ENCODE data around the gene DCHS1.

DCHS1 gene

DNA sequence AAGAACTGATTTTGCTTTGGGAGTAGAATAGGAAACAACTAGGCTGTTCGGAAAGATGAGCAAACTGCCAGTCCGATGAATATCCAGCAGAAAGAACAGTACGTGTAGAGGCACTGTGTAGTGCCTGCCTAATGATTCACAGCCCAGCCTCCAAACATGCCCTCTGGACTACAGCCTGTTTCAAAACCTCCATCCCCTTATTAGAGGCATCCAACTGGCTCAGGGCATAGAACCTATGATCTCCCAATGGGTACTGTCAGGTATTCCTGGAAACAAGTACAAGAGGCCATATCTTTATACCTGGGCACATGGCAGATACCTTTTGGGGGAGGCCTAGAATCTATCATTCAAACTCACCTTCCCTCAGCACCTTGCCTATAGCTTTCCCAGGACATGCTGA lies 57.1 kb downstream of the DCHS1 start:
- no peaks in the 10 kb centered on the region for H3K27me3 ChIP-seq (replicated peaks in 2 of 5; ENCODE audit: control insufficient read depth in 4 of 5, insufficient read depth in 5 of 5, low read length in 4 of 5)
- H3K4me3 ChIP-seq (ENCODE audit: control insufficient read depth in 1 of 7, extremely low read depth in 1 of 7, insufficient read depth in 4 of 7, low read depth in 2 of 7, low read length in 6 of 7), result no peak overlapping the region
- no peak overlapping the region for H3K27ac ChIP-seq (ENCODE audit: insufficient read depth in 1 of 2, low read depth in 1 of 2, low read length in 2 of 2, poor library complexity in 1 of 2, severe bottlenecking in 2 of 2)
- POLR2A ChIA-PET, result no interaction called here
- DNase-seq, result no peak
- CTCF ChIA-PET, result interaction anchor here (0.5 to 1.4 kb wide), 3 partner anchors 22 to 85 kb away, joined by 3 to 4 read pairs (median 4); partner anchors contain the start of gene MRPL17
- H3K4me1 ChIP-seq (ENCODE audit: control extremely low read depth in 1 of 4, control insufficient read depth in 4 of 4, insufficient read depth in 4 of 4, low read length in 3 of 4), result peaks cover 9 to 32% (median 21%) of the 10 kb centered on the region in 4 experiments
- H3K36me3 ChIP-seq (ENCODE audit: control insufficient read depth in 4 of 4, insufficient read depth in 4 of 4, low read length in 3 of 4), result peaks cover 30 to 70% (median 54%) of the 10 kb centered on the region in 4 experiments
- H3K9me3 ChIP-seq (ENCODE audit: control extremely low read depth in 1 of 5, control insufficient read depth in 4 of 5, insufficient read depth in 2 of 5, low read depth in 1 of 5, low read length in 4 of 5), result no peaks in the 10 kb centered on the region
- 100% methylated on average over 3 of the region's 3 CpGs for WGBS (ENCODE audit: insufficient coverage)

- POLR2A ChIA-PET, result no interaction called here
- H3K27me3 ChIP-seq (replicated peaks in 2 of 5; ENCODE audit: control insufficient read depth in 4 of 5, insufficient read depth in 5 of 5, low read length in 4 of 5), result no peaks in the 10 kb centered on the region
- peaks cover 0 to 20% (median 9%) of the 10 kb centered on the region in 4 experiments for H3K4me1 ChIP-seq (ENCODE audit: control extremely low read depth in 1 of 4, control insufficient read depth in 4 of 4, insufficient read depth in 4 of 4, low read length in 3 of 4)
- H3K36me3 ChIP-seq (ENCODE audit: control insufficient read depth in 4 of 4, insufficient read depth in 4 of 4, low read length in 3 of 4), result peaks cover 35 to 76% (median 54%) of the 10 kb centered on the region in 4 experiments
- CTCF ChIA-PET, result interaction anchor here (0.9 to 2.6 kb wide), 7 partner anchors 16 to 72 kb away, joined by 3 to 7 read pairs (median 5); partner anchors contain the start of genes TAF10 and TPP1
- WGBS (ENCODE audit: insufficient coverage), result 94% methylated on average over 5 of the region's 5 CpGs
- no peak overlapping the region for H3K4me3 ChIP-seq (ENCODE audit: control insufficient read depth in 1 of 7, extremely low read depth in 1 of 7, insufficient read depth in 4 of 7, low read depth in 2 of 7, low read length in 6 of 7)
- H3K27ac ChIP-seq (ENCODE audit: insufficient read depth in 1 of 2, low read depth in 1 of 2, low read length in 2 of 2, poor library complexity in 1 of 2, severe bottlenecking in 2 of 2), result no peak overlapping the region
- no peak for DNase-seq
- H3K9me3 ChIP-seq (ENCODE audit: control extremely low read depth in 1 of 5, control insufficient read depth in 4 of 5, insufficient read depth in 2 of 5, low read depth in 1 of 5, low read length in 4 of 5), result no peaks in the 10 kb centered on the region
These were observed 59.3 kb downstream of the DCHS1 start for GRCh38 chr11:6596239-6596877.

- Histone ChIP-seq H3K27ac (ENCODE audit: insufficient read depth in 1 of 2, low read depth in 1 of 2, low read length in 2 of 2, poor library complexity in 1 of 2, severe bottlenecking in 2 of 2) (peak overlapping the region in 1 of 2 experiments; percentile 16), H3K4me3 (ENCODE audit: control insufficient read depth in 1 of 7, extremely low read depth in 1 of 7, insufficient read depth in 4 of 7, low read depth in 2 of 7, low read length in 6 of 7) (no peak overlapping the region), H3K27me3 (replicated peaks in 2 of 5; ENCODE audit: control insufficient read depth in 4 of 5, insufficient read depth in 5 of 5, low read length in 4 of 5) (no peaks in the 10 kb centered on the region), H3K4me1 (ENCODE audit: control extremely low read depth in 1 of 4, control insufficient read depth in 4 of 4, insufficient read depth in 4 of 4, low read length in 3 of 4) (peaks cover 0 to 19% (median 8%) of the 10 kb centered on the region in 4 experiments), H3K36me3 (ENCODE audit: control insufficient read depth in 4 of 4, insufficient read depth in 4 of 4, low read length in 3 of 4) (peaks cover 19 to 55% (median 33%) of the 10 kb centered on the region in 4 experiments), H3K9me3 (ENCODE audit: control extremely low read depth in 1 of 5, control insufficient read depth in 4 of 5, insufficient read depth in 2 of 5, low read depth in 1 of 5, low read length in 4 of 5) (no peaks in the 10 kb centered on the region)
- no peak for DNase-seq
- ChIA-PET POLR2A (no interaction called here), CTCF (interaction anchor here (0.8 to 2.6 kb wide), 10 partner anchors 8 to 112 kb away, joined by 3 to 7 read pairs (median 4); partner anchors contain the start of genes MRPL17 and TAF10)
- 79% methylated on average over 3 of the region's 3 CpGs for WGBS (ENCODE audit: insufficient coverage)
These were observed 61.4 kb downstream of the DCHS1 start for GRCh38 chr11:6594142-6594768.

DNA sequence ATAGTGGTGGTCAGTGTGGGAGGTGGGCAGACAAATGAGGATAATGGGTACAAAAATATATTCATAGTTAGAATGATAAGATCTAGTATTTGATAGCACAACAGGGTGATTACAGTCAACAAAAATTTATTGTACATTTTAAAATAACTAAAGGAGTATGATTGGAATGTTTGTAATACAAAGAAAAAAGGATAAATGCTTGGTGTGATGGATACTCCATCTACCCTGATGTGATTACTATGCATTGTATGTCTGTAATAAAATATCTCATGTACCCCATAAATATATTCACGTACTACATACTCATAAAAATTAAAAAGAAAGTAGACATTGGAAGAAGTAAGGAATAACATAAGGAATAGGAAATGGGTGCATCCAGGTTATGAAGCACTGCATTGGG lies 67.6 kb downstream of the DCHS1 start:
- ChIA-PET POLR2A (no interaction called here), CTCF (interaction anchor here (1.1 to 1.7 kb wide), 3 partner anchors 33 to 95 kb away, joined by 3 to 4 read pairs (median 4); partner anchors contain the start of gene MRPL17)
- peaks cover 0 to 2% (median under 1%) of the 10 kb centered on the region in 4 experiments for H3K4me1 ChIP-seq (ENCODE audit: control extremely low read depth in 1 of 4, control insufficient read depth in 4 of 4, insufficient read depth in 4 of 4, low read length in 3 of 4)
- WGBS (ENCODE audit: insufficient coverage), result no CpG with 5 or more reads among the region's 1 CpG
- no peaks in the 10 kb centered on the region for H3K27me3 ChIP-seq (replicated peaks in 2 of 5; ENCODE audit: control insufficient read depth in 4 of 5, insufficient read depth in 5 of 5, low read length in 4 of 5)
- H3K9me3 ChIP-seq (ENCODE audit: control extremely low read depth in 1 of 5, control insufficient read depth in 4 of 5, insufficient read depth in 2 of 5, low read depth in 1 of 5, low read length in 4 of 5), result peaks cover 0 to 17% (median 2%) of the 10 kb centered on the region in 5 experiments
- no peak overlapping the region for H3K27ac ChIP-seq (ENCODE audit: insufficient read depth in 1 of 2, low read depth in 1 of 2, low read length in 2 of 2, poor library complexity in 1 of 2, severe bottlenecking in 2 of 2)
- DNase-seq, result no peak
- peaks cover 2 to 9% (median 7%) of the 10 kb centered on the region in 4 experiments for H3K36me3 ChIP-seq (ENCODE audit: control insufficient read depth in 4 of 4, insufficient read depth in 4 of 4, low read length in 3 of 4)
- no peak overlapping the region for H3K4me3 ChIP-seq (ENCODE audit: control insufficient read depth in 1 of 7, extremely low read depth in 1 of 7, insufficient read depth in 4 of 7, low read depth in 2 of 7, low read length in 6 of 7)

GRCh38 chr11:6587360-6587953 lies 68.2 kb downstream of the DCHS1 start:
- ChIA-PET CTCF (interaction anchor here (1.1 to 1.7 kb wide), 4 partner anchors 25 to 96 kb away, joined by 3 to 4 read pairs (median 4); partner anchors contain the start of genes MRPL17 and TAF10), POLR2A (no interaction called here)
- WGBS (ENCODE audit: insufficient coverage), result 100% methylated on average over 9 of the region's 11 CpGs
- H3K36me3 ChIP-seq (ENCODE audit: control insufficient read depth in 4 of 4, insufficient read depth in 4 of 4, low read length in 3 of 4), result peaks cover 0 to 9% (median 3%) of the 10 kb centered on the region in 4 experiments
- DNase-seq, result no peak
- no peak overlapping the region for H3K27ac ChIP-seq (ENCODE audit: insufficient read depth in 1 of 2, low read depth in 1 of 2, low read length in 2 of 2, poor library complexity in 1 of 2, severe bottlenecking in 2 of 2)
- H3K9me3 ChIP-seq (ENCODE audit: control extremely low read depth in 1 of 5, control insufficient read depth in 4 of 5, insufficient read depth in 2 of 5, low read depth in 1 of 5, low read length in 4 of 5), result peaks cover 0 to 19% (median 2%) of the 10 kb centered on the region in 5 experiments
- no peaks in the 10 kb centered on the region for H3K4me1 ChIP-seq (ENCODE audit: control extremely low read depth in 1 of 4, control insufficient read depth in 4 of 4, insufficient read depth in 4 of 4, low read length in 3 of 4)
- no peak overlapping the region for H3K4me3 ChIP-seq (ENCODE audit: control insufficient read depth in 1 of 7, extremely low read depth in 1 of 7, insufficient read depth in 4 of 7, low read depth in 2 of 7, low read length in 6 of 7)
- H3K27me3 ChIP-seq (replicated peaks in 2 of 5; ENCODE audit: control insufficient read depth in 4 of 5, insufficient read depth in 5 of 5, low read length in 4 of 5), result no peaks in the 10 kb centered on the region

DNA sequence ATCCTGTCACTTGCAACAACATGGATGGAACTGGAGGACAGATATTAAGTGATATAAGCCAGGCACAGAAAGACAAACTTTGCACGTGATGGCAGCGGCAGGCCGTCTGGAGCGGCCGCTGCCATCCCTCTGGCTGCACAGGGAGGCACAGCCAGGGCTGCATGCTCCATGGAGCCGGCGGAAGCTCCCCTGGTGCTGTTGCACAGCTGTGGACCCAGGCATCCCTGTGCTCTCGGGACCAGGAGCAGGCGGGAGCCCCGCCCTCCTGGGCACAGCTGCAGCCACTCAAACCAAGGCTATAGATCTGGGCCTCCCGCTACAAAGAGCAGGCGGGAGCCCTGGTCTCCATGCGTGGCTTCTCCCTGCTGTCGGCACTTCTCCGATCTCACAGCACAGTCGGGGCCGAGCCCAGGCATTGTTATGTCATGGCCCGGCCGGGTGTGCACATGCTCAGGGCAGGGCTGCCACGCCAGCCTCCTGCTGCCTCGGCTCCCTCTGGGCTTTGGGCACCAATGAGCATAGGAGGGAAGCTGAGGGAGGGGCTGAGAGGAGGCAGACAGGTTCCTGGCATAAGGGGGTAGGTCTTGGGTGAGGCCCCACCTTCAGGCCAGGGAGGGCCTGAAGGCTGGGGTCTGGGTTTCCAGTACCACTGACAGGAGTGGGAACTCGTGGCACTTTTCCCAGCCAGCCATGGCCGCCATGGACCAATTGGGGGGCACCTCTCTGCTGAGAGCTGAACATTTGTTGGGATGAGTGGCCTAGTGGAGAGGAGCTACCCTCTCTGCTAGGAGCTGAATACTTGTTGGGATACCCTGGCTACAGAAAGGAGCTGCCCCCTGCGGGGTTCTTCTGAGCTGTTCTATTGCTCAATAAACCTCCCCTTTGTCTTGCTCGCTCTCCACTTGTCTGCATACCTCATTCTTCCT lies 68.9 kb downstream of the DCHS1 start:
- H3K4me1 ChIP-seq (ENCODE audit: control extremely low read depth in 1 of 4, control insufficient read depth in 4 of 4, insufficient read depth in 4 of 4, low read length in 3 of 4), result no peaks in the 10 kb centered on the region
- H3K27me3 ChIP-seq (replicated peaks in 2 of 5; ENCODE audit: control insufficient read depth in 4 of 5, insufficient read depth in 5 of 5, low read length in 4 of 5), result no peaks in the 10 kb centered on the region
- peaks cover 0 to 24% (median 2%) of the 10 kb centered on the region in 5 experiments for H3K9me3 ChIP-seq (ENCODE audit: control extremely low read depth in 1 of 5, control insufficient read depth in 4 of 5, insufficient read depth in 2 of 5, low read depth in 1 of 5, low read length in 4 of 5)
- no peak overlapping the region for H3K4me3 ChIP-seq (ENCODE audit: control insufficient read depth in 1 of 7, extremely low read depth in 1 of 7, insufficient read depth in 4 of 7, low read depth in 2 of 7, low read length in 6 of 7)
- DNase-seq, result no peak
- CTCF ChIA-PET, result interaction anchor here (1.1 to 1.7 kb wide), 4 partner anchors 26 to 96 kb away, joined by 3 to 4 read pairs (median 4); partner anchors contain the start of genes MRPL17 and TAF10
- POLR2A ChIA-PET, result no interaction called here
- no peak overlapping the region for H3K27ac ChIP-seq (ENCODE audit: insufficient read depth in 1 of 2, low read depth in 1 of 2, low read length in 2 of 2, poor library complexity in 1 of 2, severe bottlenecking in 2 of 2)
- peaks cover 0 to 7% (median 0%) of the 10 kb centered on the region in 4 experiments for H3K36me3 ChIP-seq (ENCODE audit: control insufficient read depth in 4 of 4, insufficient read depth in 4 of 4, low read length in 3 of 4)
- 97% methylated on average over 18 of the region's 25 CpGs for WGBS (ENCODE audit: insufficient coverage)
